HG03060 (cell line): ENCODE measurements around the gene TAGLN2.
"Not testable (repeated sequence)": the region's sequence is repeated elsewhere in the genome, so short reads cannot be mapped to it uniquely, and the experiment has no call there.

Experiments used
- ATAC-seq: cut with Tn5 transposase; IDR thresholded peaks from one replicate; pipeline ENCODE4 v1.9.1; 2021; ENCODE audit warnings: low read depth, moderate number of reproducible peaks; ENCODE audit not compliant: unreplicated experiment

Gene TAGLN2

DNA sequence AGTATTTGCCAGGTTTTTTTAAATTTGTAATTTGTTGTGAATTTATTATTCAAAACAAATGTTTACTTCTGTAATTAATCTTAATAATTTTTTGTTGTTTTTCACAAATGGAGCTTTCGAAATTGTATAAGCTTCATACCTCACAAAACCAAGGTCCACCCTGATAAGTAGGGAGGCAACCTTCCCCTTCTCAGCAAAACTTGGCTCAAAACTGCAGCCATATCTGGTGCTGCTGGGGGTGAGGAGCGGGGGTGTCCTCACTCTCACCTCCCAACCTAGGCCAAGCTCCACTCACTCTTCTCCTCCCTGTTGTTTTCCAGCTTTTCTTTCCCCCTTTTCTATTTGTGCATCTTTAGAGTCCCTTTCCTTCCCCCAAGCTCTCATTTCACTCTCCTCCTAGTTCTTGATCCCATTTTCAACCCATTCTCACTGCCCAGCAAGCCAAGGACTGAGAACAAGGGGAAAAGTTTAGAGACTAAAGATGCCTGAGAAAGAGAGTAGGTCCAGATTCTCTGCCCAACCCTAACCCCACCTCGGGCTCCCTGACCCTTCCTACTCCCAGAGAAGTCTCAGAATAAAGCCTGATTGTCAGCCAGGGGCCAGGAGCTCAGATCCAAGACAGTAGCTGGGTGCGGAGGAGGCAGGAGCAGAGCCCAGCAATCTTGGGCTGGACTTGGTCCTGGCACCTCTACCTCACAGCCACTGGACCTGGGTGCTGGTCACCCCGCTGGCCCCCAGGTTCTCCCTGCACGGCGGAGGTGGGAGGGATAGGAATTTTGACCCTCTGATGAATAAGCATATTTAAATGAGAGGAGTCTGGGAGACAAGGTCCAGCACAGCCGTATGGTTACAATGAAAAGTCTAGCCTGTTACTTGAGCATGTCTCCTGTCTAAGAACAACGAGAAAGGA, 17.0 kb downstream of the TAGLN2 start:
- ATAC-seq: no peak

DNA sequence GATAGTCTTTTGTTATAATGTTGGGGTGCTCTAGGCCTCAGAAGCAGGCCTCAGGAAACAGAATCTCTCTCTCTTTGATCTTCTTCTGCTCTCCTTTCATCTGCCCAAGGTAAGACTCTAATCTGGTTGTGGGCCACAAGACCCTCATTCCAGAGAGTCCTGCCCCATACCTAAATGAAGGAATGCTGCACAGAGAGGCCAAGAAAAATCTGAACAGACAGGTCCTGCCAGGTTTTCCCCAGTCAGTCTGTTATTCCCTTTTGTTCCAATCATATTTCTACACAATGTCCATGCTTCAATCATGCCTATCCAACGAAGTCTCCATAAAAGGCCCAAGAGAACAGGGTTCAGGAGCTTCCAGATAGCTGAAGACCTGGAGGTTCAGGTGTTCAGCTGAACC, 18.3 kb downstream of the TAGLN2 start:
- ATAC-seq: no peak

DNA sequence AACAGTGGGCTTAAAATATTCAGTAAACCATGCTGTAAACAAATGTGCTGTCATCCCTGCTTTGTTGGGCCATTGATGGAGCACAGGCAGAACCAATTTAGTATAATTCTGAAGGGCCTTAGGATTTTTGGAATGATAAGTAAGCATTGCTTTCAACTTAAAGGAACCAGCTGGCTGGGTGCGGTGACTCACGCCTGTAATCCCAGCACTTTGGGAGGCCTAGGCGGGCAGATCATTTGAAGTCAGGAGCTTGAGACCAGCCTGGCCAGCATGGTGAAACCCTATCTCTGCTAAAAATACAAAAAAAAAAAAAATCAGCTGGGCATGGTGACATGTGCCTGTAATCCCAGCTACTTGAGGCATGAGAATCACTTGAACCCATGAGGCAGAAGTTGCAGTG, 21.3 kb downstream of the TAGLN2 start:
- not testable (repeated sequence) for ATAC-seq

DNA sequence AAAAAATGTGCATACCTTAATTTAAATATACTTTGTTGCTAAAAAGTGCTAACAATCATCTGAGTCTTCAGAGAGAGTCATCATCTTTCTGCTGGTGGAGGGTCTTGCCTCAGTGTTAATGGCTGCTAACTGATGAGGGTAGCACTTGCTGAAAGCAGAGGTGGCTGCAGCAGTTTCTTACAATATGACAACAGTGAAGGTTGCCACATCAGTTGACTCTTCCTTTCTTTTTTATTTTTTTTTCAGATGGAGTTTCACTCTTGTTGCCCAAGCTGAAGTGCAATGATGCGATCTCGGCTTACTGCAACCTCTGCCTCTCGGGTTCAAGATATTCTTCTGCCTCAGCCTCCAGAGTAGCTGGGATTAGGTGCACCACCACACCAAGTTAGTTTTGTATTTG, 22.8 kb downstream of the TAGLN2 start:
- ATAC-seq: no peak

DNA sequence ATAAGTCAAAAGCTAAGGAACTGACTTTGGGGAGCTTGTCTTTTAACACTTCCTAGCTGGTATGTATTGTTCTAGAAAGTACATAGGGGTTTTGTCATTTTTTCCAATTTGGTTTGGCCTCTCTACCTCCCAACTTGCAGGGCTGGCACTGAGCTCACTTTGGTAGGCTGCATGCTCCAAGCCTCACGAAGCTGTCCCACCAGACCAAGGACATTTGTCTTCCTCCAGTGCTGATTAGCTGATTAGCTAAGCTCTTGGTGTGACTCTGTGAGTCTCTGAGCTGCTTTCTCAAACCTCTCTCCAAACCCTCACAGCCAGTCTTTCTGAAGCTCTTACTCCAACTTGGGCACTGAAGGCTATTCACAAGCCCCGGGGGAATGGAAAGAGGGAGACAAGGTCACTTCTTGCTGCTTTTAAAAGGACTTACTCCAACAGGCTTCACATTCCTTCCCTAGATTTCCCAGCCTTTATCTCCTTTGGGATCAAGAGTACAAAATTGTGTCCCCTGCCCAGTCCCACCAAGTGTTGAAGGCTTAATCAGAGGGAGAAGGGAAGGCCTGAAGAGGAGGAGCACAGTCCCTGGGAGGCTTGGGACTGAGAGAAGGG, 24.4 kb downstream of the TAGLN2 start:
- ATAC-seq: no peak

DNA sequence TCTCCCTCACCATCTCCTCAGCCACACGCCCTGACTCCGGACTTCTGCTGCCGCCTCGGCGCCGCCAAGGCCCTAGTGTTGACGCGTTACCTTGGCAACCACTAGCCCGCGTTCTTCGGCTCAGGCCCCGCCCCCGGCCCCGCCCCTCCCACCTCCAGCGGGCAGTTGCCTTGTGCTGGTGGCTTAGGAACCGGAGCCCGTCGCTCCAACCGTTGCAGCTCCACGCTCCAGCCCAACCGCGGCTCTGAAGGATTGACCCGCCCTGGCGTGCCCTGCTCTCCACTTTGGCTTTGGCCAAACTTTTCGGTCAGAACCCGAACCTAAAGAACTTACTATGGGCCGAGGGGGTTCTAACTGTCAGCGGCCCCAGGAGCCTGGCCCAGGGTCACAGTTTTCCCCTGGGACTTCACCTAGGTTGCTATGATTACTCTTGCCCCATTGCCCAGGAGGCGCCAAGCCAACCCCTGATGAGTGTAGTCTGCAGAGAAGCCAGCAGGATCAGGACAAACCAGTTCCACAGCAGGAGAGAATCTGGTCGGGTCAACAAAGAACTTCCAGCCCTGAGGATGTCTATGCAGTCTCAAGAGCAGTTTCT, 25.1 kb downstream of the TAGLN2 start, which contains the start of gene CFAP45:
CFAP45 (minus strand) TSS at position 80 of the 595 bp plus-strand sequence; CDS start at position 13, 67 bp downstream.
- no peak for ATAC-seq

DNA sequence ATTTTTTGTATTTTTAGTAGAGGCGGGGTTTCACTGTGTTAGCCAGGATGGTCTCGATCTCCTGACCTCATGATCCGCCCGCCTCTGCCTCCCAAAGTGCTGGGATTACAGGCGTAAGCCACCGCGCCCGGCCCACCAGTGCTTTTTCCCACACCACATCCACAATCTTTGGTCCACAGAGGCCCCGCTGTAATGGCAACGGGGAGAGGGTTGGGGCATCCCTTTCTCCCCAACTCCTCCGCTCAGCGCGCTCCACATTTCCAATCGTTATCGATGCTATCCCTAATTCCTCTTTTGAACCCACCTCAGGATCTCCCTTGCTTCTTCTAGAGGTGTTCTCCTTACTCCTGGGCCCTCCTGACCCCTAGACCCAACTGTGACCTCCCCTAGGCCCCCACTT, 25.7 kb downstream of the TAGLN2 start:
- ATAC-seq: not testable (repeated sequence)

DNA sequence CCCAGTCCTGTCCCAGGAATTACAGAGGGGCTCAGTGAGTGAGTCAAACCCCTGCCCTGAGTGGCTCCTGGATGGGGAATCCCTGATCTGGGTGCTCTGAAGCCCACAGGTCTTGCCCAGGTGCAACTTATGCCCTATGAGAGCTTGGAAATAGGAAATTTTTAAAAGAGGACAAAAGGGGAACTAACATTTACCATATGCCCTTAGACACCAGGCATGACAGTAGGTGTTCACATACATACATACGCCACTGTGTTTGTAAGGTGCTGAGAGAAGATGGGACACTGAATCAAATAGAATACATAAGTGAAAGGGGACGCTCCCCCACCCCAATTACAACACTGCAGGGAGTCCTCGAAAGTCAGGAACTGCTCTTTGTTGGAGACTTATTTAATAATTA, 26.8 kb downstream of the TAGLN2 start:
- ATAC-seq: no peak

DNA sequence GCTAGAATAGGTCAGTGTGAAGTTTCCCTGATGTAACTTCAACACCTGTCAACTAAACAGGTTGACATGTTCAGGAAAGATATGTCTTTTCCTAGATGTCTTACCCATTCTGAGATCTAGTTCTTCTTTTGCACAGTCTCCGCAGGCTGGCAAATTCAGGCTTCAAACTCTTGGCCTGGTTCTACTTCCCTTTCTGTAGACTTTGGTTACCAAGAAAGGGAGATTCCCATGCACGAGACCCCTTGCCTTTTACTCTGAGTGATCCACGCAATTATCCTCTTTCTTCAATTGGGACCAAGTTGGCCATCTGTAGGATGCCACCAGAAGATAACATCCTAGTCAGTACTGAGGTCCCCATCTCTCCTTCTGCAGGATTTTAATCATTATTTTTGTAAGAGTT, 27.3 kb downstream of the TAGLN2 start:
- no peak for ATAC-seq

DNA sequence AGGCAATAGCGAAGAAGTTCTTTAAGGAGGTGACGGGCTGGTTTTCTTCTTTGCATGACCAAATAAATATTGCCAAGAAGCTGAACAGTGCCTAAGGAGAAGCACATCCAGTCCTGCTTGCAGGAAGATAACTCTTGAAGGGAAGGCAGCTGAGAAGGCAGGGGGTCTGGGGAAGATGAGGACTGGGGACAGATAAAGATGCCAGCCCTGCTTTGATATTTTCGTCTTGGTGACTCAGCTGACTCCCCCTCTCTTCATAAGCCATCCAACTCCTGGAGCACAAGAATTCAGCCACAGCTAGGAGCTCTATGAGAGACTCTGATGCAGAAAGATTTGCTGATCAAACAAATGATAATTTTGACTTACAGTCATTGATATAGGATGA, 28.8 kb downstream of the TAGLN2 start:
- ATAC-seq: no peak

DNA sequence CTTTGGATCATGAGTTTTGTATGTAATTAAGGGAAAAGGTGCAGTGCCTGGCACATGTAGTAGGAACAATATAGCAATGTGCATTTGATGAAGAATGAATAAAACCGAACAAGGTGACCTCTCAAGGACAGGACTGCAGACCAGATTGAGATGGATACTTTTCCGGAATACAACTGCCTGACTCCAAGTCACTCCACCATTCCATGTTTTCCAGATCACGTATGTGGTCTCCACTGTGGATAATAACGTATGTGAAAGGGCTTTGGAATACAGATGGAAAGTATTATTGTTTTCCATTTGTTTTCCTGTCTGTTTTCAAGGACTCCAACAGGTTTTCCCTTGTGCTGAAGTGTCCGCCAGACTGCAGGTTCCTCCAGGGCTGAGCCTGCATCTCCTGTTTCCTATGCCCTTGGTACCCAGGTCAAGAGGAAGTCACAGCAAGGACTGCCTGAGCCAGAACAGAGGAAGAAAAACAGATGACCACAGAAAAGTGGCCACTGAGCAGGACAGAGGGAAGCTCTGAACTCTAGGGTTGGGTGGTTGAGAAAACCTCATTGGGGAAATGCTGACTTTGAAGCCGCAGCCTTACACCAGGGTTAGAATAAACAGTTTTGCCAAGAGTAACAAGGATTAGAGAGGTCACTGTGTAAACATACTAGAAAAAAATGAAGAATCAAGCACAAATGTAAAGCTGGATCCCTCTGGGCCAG, 29.3 kb downstream of the TAGLN2 start:
- ATAC-seq: no peak

DNA sequence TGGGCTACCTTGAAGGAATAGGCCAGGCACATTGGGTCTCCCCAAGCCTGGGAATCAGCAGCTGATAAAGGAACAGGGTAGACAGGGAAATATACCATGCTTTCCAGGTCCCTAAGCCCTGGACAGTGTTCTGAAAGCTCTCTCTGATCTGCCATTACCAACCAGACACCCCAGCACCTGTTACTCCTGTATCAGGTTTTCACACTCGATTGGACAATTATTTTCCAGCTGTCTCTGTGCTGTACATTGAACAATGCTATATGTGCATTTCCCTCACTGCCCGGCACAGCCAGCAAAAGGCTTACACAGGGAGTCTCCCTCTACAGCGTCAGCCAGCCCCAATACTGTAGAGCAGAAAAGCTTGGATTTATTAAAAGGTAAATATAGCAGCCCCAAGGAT, 30.0 kb downstream of the TAGLN2 start:
- ATAC-seq: no peak

DNA sequence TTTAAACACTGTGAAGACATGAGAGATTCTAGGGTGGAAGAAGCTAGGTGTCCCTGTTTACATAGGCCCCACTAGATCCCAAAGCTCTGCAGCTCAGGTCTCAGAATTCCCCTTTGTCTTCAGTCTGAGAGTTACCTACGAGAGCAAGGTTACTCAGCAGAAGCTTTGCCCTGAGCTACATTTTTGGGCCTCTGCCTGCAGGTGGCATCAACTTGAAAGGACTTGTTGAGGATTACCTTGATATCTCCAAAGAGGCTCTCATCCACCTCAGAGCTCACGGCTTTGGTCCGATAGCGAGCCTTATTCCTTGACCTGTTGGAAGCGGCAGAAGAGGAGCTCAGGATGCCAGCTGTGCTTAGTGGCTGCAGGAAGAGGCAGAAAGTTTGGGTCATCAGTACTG, 32.4 kb downstream of the TAGLN2 start:
- ATAC-seq: no peak

DNA sequence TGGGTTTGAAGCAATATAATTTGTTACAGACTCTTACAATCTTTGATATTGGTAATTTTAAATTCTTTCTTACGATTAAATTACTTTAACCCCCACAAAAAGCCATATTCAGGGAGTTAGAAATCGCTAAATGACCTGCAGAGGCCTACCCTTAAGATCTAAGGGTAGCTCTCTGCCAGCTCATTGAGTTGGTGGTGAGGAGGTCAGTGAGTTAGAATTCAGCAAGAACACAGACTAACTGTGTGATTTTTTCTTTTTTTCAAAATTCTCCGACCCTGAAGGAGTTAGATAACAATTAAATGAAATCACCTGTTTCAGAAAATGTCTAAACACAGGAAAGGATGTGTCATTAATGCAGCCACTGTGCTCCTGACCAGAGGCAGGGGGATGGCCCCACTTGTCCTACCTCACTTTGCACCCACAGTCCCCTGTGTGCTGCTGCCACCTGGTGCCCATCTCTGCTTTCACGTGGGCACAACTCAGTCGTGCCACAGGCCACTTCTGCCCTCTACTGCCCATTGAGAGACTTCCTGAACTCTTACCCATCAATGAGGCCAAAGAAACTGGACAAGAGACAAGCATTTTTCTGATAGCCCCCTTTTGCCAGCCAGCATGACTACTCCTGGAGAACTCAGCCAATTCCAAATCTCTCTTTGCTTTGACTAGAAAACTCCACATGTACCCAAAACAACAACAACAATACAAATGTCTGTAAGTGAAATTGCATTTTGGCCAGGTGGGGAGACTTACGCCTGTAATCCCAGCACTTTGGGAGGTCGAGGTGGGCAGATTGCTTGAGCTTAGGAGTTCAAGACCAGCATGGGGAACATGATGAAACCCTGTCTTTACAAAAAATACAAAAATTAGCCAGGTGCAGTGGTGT, 33.8 kb downstream of the TAGLN2 start:
- no peak for ATAC-seq

DNA sequence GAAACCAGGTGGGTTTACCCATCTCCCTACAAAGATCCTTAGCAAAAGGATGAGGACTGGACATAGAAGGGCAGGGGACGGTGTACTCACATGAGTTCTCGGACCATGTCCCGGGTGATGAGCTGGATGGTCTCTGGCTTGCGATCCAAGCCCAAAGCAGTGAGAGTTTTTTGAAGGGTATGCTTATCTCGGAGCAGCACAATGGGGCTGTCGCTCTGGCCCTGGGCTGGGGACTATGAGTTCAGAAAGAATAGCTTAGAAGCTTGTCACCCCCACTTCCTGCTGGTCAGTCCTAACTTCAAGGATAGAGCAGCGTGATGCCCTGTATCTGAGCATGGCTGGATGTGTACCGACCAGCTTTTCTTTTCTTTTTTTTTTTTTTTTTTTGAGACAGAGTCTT, 34.9 kb downstream of the TAGLN2 start:
- ATAC-seq: no peak

DNA sequence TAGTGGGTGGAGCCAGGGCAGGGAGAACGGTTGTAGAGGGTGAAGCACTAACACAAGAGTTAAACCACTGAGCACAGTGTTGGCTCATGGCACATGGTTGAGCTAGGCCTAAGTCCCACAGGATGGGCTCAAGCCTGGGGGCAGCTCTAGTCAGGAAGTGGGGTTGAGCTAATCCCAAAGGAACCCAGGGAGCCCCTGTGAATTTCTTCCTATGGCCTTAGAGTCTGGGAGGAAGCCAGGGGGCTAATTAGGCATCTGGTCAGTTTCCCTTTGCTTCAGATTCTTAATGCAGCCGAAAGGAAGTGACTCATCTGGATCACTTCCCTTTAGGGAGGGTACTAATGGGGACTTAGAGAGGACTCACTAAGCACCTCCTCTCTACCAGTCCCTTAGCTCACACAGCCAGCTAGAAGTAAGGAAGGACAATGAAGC, 35.5 kb downstream of the TAGLN2 start:
- peak; percentile 84 for ATAC-seq

DNA sequence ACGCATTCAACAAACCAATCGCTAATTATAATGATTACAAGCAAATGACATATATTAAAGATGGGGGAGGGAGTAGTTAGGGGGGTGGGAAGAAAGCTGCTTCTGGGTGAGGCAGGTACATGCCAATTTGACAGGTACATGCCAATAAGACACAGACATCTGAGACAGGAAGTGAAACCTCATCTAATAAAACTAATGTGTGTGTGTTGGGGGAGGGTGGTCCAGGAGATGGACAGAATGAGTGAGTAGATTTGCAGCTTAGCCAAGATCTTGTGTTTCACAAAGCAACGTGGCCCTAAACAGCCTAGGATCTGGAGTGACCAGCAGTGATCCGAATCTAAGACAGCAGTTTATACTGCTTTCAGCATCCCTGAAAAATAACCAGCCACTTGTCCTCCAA, 36.1 kb downstream of the TAGLN2 start:
- ATAC-seq: no peak

DNA sequence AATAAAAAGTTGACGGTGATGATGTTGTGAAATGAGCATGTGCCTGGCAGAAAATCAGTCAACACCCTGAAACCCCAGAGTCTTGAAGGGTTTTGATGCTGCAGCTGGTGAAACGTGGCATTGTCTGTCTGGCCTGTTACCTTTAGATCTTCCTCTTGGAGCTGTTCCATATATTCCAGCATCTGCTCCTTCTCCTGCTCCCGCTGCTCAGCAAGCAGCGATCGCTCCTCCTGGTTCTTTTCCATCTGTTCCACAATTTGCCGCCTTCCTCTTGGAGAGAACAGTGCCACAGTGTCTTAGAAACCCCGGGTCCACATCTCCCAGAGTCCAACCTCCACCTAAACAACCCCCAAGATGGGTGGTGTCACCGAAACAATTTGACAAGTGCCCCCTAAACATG, 41.0 kb downstream of the TAGLN2 start:
- no peak for ATAC-seq

DNA sequence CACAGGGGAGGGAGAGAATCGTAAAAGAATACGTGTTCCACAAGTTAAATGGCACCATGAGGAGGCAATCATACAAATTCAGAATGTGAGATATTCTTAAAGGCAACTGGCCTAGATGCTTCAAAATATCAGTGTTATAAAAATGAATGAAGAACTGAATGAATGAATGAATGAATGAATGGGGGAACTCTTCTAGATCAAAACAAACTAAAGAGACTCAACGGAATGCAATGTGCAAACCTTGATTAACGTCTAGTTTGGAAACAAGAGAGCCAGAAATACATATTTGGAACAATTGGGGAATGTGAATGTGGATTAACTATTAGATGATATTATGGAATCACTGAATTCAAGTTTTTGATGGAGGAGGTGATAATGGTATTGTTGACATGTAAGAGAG, 42.2 kb downstream of the TAGLN2 start:
- no peak for ATAC-seq

DNA sequence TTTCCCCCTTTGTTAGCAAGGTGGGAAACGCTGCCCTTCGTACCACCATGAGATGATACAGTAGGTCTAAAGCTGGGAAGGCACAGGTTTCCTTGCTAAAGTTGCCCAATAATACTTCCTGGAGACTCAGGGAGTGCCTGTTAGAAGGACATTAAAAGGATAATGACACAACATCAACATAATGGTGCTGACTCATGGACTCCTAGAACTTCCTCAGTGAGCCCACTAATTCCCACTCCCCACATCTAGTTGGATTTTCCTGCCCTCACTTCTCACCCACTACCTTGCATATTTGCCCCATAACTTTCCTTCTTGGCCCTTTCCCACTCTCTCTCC, 42.8 kb downstream of the TAGLN2 start:
- no peak for ATAC-seq
